Smooth muscle cell of trachea (primary cell): ENCODE data around the gene SLC25A27. TPM values are rescaled to one million over a fixed set of nuclear protein-coding genes. Genes with fewer than 3 reads are reported as not detected.

ENCODE experiments used
- total RNA-seq: library from RNA; depleted of rRNA; stranded (reverse); fragments of >200 nt; gene quantifications from 2 replicates; pipeline ENCODE4 v1.2.1, GENCODE V29; 2014

The SLC25A27 gene
- 8.4 and 9.9 TPM in 2 replicates for total RNA-seq

GRCh38 chr6:46652603-46653438, at the start of gene SLC25A27, which contains the start of gene CYP39A1:
SLC25A27 (plus strand) TSS chr6:46652975; CDS start chr6:46653193, 218 bp downstream.
CYP39A1 (minus strand) TSS chr6:46652818; CDS start chr6:46652582, 236 bp downstream.

DNA sequence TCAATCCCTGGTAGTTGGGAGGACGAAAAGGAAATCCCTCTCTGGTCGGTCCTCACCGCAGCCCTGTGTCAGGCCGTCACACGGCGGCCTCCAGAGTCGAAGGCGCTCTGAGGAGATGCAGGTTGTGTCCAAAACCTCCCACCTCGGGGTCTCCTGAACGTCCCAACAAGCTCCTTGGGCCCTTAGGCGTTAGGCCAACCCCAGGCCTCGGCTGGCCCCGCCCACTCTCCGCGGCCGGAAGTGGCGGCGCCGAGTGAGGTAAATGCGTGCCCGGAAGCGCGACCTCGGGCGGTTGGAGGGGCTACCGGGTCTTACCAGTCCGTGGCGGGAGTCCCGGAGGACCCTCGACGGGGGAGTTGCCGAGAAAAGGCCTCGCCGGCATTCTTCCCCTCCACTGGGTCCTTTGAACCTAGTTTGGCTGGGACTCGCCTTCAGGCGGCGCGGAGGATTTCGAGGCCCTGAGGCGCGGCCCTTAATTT, 34.9 kb downstream of the SLC25A27 start, which contains the start of gene TDRD6:
TDRD6 (plus strand) TSS at position 267 of the 479 bp plus-strand sequence. CDS start 244 bp downstream, outside the sequence.

Other genes with a start within 250 kb of the SLC25A27 start
- 2.2 and 6.3 TPM in 2 replicates for gene RCAN2, start 161.5 kb upstream of the SLC25A27 start, total RNA-seq
- gene CYP39A1, start 157 bp upstream of the SLC25A27 start, total RNA-seq: 1.3 and 1.7 TPM in 2 replicates
- 0.15 and 0.17 TPM in 2 replicates for gene TDRD6, start 34.9 kb downstream of the SLC25A27 start, total RNA-seq
- gene PLA2G7, start 82.4 kb downstream of the SLC25A27 start, total RNA-seq: not detected in 2 replicates
- gene ANKRD66, start 94.0 kb downstream of the SLC25A27 start, total RNA-seq: not detected in 2 replicates
- not detected in 2 replicates for gene MEP1A, start 140.4 kb downstream of the SLC25A27 start, total RNA-seq